Stimulated activated CD8-positive, alpha-beta memory T cell treated with anti-CD3 and anti-CD28 coated beads, Interleukin-4, amount 100 ng/mL, for 48 hours (primary cell): ENCODE measurements around the gene CRIM1.
A peak's percentile ranks its signal among the peaks of the same experiment; 100 is the strongest.

Experiments
- DNase-seq: peaks from one replicate; pipeline ENCODE4 v3.0.0-alpha.2; 2020

CRIM1 gene

DNA sequence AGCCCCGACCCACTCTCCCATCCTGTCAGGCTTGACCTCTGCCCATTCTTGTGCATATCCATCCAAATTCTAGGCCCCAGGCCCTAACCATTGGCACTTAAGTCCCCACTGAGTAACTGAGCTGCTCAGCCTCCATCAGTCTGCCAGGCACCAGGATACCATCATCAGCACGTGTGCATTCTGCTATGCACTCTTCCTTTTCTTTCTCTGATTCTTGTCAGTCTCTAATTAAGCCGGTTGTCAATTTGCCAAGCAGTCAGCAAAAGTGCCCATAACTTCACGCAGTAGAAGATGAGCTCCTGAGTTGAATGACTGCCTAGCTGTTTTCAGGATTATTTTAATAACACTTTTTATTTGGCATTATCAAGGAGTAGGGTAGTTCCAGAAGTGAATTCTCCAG lies 135.2 kb downstream of the CRIM1 start:
- no peak for DNase-seq

DNA sequence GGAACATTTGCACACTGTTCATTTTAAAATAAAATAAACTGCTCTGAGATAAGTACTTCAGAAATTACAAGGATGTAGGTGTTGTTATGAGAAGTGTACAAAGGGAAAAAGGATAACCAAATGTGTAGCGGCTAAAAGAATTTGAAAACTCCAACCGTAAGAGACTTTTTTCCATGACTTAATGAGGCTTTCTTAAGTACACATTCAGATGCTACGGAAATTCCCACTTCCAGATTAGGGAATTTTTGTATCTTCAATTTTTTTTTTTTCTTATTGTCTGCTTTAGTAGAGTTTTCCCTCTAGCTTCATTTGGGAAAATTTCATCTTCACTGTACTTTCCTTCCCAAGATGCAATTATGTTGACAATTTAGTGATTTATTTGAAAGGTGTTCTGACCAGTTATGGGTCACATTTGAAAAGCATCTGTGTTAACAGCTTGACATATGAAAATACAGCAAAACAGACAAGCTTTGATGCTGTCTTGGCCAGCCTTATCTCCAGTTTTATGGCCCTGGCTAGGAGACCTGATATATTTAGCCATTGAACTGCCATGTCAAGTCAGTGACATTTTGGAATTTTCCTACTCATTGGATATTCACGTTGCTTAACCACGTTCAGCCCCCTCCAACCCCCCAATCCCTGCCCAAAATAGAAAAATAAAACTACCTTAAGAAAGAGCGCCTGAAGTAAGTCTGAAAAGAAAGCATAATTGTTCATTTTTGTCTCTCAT lies 136.8 kb downstream of the CRIM1 start:
- DNase-seq: no peak

DNA sequence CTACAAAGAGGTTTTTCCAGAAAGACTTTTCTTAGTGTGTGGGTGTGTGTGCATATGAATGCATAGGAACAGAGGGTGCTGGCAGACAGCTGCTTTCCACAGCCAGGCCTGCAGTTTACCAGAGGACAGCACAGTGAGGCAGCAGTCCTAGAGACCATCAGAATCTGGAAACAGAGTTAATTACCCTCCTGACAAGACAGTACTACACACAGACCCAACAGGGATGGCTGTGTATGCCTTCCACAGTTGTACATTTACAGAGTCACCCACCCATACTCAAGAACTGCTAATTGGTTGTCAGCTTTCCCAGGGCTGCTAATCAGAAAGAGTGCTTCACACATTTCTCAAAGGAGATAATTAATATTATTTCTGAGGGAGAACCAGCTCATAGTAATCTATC lies 137.7 kb downstream of the CRIM1 start:
- no peak for DNase-seq

DNA sequence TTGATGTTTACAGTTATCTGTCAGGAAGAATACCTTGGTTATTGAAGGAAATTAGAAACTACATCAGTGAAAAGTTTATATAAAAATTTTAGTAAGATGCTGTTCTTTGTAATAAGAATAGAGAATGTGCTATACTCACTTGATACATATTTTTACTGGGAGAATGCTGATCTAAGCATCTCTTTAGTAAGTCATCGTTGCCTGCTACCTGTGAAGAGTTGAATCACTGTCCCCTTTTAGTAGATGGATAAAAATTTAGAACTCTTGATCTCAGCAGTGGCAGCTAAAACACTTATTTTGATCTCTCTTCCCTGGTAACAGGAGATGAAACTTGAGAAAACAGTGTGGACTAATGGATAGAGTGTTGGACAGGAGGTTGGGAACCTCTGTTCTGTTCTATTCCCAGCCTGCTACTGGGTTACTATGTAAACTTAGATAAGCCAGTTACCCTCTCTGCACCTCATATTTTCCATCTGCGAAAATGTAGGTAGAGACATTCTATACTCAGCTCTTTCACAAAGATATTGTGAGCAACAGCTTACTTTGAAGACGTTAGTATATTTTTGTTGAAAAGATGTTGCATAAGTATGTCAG lies 142.1 kb downstream of the CRIM1 start:
- no peak for DNase-seq

DNA sequence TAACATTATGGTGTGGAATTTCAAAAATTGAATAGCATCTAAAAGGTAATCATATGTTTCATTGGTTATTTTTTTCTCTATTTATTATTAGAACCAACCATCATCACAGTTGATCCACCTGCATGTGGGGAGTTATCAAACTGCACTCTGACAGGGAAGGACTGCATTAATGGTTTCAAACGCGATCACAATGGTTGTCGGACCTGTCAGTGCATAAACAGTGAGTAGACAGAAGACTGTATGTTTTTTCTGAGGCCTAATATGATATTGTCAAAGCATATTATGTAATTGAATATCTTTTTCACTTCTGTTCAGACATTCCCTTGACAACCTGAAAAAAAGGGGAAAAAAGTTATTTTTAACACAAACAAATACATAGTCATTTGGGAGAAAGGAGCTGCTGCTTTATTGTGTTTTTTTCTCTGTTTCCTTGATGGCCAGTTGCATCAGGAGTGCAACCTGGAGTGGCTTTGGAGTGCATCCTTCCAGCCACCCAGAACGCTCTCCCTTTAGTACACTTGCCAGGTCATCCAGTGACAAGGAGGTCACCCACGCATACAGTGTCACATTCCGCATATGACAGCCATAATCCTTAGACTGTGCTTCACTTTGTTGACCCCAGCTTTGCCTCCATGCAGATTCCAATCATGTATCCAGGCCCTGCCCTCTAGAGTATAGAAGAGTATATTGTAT lies 143.7 kb downstream of the CRIM1 start:
- DNase-seq: no peak

DNA sequence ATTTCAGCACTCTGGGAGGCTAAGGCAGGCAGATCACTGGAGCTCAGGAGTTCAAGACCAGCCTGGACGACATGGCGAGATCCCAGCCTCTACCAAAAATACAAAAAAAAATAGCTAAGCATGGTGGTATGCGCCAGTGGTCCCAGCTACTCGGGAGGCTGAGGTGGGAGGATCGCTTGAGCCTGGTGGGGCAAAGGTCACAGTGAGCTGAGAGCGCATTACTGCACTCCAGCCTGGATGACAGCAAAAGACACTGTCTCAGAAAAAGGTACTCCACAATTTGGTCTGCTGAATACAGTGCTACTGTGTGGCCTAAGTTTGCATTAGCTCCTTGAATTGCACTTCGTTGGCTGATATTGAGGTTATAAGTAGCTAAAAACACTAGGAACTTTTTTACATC lies 144.5 kb downstream of the CRIM1 start:
- DNase-seq: no peak

DNA sequence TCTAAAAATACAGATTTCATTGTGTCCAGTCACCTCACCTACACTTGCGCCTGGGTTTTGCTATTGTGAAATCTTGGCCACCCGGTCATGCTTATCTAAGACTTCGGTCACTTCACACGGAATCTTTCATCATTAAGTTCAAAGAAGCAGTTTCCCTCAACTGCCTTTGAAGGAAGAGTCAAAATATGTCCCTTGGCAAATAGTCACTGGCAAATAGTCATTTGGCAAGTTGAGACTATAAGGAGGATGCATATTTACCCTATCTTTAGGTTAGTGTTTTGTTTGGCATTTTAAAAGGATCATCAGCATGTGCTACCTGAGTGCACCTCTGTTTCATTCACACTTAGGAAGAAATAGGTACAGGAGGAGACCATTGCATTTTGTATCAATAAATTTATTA lies 146.5 kb downstream of the CRIM1 start:
- DNase-seq: no peak

DNA sequence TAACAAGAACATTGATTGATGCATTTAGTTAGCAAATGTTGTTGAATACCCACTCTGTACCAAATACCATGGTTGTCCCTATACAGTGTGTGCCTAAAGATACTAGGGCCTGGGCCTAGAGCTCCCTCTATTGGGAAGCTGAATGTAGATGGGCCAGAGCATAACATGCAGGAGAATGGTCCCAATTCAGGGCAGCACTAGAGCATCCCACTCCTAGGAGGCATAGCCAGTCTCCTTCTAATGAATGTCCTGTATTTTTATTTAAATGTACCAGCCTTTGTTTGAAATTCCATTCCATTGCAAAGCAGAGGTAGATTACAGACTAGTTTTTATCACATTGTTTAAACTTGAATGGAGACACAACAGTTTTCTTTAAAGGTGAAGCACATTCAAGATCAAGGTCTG lies 151.8 kb downstream of the CRIM1 start:
- peak; percentile 39 for DNase-seq

DNA sequence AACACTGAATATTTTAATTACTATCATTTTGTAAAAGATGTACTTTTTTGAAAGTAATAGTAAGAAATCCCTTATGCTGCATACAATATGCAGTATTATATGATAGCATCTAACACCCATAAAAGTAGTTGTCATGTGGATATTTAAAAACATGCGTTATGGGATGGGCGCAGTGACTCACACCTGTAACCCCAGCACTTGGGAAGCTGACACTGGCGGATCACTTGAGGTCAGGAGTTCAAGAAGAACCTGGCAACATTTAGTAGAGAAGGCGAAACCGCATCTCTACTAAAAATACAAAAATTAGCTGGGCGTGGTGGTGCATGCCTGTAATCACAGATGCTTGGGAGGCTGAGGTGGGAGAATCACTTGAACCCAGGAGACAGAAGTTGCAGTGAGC lies 153.5 kb downstream of the CRIM1 start:
- no peak for DNase-seq

DNA sequence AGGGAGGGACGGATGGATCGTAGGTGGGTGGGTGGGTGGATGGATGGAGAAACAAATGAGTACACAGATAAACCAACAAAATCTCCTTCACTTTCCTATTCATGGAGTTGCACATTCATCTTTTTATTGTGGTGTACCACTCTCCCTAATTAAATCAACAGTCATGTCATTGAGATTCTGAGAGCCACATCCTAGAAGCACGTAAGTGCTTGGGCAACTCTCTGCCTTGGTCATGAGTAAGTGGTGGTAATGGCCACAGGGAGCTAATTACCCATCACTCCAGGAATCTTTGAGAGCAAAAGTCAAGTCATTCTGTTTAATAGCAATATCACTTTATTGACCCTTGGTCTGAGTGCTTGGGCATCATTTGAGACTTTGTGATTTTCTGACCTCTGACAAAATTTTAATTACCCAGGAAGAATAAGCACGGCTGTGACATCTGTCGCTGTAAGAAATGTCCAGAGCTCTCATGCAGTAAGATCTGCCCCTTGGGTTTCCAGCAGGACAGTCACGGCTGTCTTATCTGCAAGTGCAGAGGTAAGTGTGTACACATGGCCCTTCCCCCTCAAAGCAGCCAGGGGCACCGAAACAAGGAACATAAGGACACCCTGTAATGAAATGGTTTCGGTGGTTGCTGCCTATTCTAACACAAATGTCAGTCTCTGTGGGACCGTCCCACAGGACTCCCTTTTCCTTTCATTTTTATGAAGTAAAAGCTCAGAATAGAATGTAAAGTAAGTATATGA lies 156.5 kb downstream of the CRIM1 start:
- no peak for DNase-seq

DNA sequence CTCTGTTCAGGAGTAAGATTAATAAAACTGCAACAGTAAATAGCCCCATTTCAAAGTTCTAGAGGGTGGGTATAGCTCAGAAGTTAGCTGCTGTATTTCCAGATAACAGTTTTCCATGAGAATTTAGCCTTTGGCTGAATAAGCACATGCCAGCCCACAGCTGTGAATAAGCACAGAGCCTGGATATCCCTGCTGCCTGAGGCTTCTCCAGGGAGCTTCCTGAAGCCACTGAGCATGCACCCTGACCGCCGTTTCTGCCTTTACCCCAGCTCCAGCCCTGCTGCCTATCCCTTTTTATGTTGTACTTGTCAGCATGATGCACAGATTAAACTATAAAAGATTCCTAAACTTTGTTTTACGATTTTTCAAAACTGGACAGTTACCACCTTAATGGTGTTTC lies 157.1 kb downstream of the CRIM1 start:
- no peak for DNase-seq

DNA sequence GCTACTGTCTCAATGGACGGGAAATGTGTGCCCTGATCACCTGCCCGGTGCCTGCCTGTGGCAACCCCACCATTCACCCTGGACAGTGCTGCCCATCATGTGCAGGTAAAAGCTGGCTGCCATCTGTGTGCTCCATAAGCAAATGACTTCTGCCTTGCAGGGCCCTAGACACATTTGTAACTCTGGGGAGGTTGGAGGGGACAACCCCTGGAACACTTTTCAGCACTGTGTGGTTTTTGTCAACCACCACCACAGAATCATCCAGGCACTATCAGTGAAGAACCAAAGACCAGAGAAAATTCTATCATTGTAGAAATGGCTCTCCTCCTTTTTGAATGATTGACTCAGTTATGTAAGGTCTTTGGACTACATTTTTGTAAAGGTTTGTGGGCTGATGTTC lies 158.1 kb downstream of the CRIM1 start:
- no peak for DNase-seq

DNA sequence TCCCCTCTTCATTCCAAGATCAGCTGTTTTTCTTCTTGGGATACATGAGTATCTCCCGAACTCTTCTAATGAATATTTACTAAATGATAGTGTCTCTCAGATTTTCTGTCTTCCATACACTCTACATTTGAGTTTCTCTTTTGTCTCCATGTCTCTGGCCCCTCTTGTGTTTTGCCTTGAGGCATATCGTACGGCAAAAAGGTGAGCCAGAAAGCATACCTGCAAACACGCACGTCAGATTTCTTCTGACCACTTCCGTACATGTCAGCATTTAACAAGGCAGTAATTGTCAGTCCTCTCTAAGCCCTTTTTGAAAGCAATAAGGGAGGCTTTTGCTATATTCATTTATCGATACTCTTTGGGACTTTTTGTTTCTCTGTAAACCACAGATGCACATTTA lies 160.0 kb downstream of the CRIM1 start:
- no peak for DNase-seq

DNA sequence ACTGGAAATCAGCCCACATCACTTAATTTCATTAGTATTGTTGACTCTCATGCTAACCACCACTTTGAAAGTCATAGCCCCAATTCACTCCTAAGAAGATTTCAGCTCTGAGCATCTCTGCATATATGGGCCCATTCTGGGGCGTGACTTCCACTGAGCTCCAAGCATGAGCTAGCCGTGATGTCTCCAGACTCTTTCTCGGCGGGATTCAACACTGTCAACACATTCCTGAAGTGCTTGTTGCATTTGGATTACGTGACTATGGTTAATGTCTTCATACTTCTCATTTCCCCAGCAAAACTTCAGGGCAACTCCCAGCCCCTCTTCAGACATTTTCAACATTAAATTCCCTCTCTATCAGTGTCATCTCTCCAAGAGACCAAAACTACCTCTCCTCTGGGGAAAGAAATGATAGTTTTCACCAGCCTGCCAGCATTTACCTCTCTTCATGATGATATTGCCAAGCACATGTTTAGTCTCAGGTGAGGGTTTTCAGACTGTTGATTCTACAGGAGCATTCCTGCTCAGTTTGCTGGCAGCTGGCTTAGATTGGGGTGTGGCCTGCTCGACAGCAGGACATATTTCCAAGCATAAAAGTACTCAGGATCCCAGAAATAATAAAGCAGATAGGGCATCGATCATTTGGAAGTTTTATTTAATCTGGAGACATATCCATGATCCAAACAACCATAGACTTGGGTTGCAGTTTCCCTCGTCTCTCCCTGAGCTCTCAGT lies 160.7 kb downstream of the CRIM1 start:
- DNase-seq: no peak

DNA sequence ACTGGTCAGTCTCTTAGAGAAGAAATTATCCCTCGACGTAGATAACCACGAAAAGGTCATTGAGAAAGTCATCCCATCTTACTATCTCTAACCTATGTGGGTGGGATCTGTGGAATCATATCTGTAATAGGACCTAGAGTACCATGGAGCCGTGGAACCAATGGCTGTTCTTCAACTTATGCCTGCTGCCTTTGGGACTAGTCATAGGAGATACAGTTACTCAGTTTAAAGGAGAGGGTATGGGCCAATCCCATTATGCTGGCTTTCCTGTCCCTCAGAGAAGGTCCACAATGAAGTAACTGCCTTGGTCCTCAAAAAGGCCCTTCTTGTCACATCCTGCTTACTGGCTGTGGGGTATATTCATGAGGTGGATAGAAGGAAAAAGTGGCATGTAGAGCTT lies 164.9 kb downstream of the CRIM1 start:
- no peak for DNase-seq

DNA sequence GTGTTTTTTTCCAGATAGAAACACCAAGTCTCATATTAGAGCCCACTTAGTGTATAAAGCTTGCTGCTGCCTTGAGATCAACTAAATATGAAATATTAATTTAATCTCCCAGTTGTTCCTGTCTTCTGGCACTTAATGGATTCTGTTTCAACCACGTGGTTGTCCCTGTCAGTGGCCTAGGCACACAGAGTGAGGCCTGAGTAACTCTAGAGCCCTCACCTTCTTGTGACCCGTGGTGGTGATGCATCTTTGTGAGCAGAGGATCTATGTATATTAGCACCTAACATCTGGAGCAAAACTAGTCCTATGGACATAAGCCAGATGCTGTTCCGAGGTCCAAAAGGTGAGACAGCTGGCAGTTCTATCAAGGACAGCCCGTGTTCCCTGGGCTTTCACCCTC lies 167.6 kb downstream of the CRIM1 start:
- DNase-seq: no peak

DNA sequence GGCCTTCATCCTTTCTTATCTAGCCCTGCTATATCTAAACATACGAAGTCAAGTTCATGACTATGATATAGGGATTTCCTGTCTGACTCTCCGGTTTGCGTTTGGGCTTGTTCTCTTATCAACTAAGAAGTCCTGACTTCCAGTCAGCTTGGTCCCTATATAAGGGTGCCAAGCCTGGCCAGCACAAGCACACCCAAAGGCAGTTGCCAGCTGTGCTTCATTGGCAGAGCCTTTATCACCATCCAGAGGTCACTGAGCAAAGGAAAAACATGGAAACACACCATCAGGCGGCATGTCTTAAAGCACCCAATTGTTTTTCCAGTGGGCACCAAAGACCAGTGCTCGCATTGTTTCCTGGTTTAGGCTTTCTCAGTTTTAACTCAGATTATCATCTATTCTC lies 169.7 kb downstream of the CRIM1 start:
- DNase-seq: no peak

DNA sequence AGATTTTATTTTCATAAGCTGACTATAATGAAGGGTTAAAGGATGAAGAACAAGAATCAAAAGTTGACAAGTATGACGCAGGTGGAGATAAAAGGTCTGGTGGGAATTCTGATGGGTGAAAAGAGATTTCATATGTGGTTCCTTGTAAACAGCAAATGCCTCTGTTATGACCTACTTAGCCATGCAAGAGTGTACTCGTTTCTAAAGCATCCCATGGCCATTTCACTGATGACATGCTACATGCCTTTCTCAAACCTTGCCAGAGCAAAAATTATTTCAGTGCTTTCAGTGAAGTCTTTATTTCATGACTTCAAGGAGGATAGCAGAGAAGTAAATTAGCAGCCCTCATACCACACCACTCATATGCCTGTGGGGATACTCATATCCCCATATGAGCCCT lies 170.6 kb downstream of the CRIM1 start:
- DNase-seq: no peak

DNA sequence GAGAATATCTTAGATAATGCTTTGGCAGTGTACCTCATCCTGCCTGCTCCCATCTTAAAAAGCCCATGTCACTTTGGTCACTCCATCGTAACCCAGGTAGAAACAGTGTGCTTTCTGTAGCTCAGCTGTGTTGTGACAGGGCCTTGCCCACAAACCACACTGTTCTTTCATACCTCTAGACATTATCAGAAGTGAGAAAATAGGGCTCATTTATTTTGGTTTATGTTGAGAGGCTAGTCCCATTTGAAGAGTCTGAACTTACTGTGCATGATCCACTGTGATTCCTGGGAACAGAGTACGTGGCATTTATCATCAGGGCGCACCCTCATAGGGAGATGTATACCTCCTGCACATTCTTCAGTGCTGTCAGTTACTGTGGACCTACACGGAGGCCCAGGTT lies 172.7 kb downstream of the CRIM1 start:
- no peak for DNase-seq

DNA sequence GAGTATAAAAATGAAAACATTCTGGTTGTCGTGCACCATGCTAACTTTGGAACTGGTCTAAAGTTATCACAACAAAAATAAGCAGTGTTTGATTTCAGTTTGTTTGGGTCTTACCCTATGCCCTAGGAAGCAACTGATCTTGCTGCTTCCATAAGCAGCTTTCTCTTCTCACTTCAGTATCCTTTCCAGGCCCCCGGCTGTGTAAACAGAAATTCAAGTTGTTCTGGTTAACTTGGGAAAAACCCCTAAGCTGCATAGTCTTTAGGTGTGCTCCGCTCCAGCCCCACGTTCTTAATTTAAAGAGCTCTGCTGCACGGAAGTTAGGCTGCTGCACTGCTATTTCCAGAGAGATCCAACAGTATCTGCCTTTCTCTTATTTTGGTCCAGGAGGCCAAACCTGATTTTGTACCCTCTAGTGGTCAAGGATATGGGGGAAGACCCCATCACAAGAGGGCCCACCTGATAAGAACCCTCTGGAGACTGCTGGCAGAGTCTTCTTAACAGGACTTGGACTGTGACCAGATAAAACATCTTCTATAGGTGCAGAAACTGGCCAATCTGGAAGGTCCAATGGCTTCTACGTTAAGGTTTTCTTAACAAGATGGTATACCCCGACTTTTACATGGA lies 173.3 kb downstream of the CRIM1 start:
- no peak for DNase-seq

DNA sequence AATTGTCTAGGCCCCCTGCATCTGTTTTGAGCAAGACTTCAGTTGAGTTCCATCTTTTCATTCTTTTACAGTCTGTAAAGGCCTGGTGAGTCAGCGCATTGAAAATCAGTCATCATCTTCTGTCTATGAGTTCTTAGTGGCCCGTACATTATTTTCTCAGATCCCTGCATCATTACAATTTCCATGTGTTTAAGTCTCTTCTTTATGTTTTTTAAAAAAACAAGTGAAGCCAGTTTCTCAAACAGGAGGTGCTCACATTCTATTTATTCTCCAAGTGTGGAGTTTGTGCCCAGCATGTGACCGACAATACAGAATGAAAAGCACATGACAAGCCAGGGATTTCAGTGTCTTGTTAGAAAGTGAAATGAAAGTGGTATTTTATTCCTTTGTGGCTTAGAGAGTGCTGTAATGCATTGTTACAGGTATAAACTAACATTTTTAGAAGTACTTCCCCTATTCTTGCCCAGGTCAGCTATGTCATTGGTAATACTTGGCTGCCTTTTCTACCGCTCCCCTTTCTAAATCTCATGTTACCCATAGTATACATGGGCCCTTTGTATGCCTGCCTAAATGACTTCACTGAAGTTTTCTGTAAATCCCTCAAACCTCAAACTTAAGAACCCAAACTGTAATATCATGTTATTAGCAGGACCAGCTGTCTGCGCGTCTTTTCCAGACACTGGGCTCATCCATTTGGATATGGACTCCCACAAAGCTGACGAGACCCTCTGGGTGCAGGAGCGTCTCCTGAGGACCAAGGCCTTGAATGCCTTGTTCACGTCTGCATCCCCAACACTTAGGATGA lies 174.8 kb downstream of the CRIM1 start:
- DNase-seq: no peak

DNA sequence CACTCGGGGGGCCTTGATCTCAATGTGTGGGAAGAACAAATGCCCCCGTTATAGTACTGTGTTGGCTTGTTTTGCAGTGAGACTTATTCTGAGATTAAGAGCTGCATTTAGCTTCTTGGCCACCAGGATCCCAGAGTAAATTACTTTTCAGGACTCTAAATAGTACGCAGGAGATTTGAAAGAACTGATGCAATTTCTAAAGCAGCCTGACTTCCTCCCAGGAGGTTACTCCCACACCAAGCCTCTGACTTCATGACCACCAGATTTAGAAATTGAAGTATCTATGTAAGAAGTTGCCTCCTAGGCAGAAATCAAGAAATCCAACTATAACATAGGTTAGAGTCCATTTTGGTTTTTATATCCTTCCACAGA lies 175.4 kb downstream of the CRIM1 start:
- DNase-seq: no peak
